Measurements from ENCODE around the gene MINDY3.
"Not testable (repeated sequence)": the region's sequence is repeated elsewhere in the genome, so short reads cannot be mapped to it uniquely, and the experiment has no call there.

MINDY3 gene

DNA sequence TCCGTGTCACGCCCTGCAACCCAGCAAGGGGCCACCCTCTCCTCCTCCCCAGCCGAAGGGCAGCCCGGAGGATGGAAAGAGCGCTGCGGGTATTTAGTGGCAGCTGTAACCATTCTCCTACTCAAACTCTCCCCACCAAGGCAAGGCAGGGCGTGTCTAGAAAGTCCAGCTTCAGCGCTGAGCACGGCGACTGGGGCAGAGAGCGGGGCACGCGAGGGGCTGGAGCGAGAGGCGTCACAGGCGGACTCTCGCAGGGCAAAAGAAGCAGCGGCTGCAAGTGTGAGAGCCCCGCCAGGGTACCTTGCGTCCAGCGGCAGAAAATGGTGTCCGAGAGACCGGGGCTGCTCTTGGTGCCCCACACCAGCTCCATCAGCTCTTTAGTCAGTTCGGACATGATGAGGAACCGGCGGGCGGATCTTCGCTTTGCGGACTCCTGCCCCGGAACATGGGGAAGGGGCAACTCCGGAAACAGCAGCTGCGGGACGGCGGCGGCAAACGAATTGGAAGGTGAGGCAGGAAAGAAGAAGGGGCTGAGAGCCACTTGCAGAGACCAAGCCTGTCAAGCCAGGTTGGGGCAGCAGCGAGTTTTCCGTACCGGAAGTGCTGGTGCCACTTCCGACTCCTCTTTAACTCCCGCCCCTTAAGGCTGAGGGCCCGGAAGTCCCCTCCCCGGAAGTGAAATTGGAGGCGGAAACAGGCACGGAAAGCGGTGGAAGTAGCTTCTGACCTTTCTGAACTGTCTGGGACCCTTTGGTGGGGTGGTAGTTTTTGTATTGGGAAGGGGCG, at the start of gene MINDY3:
MINDY3 (minus strand) TSS at position 602 of the 786 bp plus-strand sequence; CDS start at position 394, 208 bp downstream.
- peak; percentile 46 for DNase-seq (ENCODE audit: low read depth, low spot score)

DNA sequence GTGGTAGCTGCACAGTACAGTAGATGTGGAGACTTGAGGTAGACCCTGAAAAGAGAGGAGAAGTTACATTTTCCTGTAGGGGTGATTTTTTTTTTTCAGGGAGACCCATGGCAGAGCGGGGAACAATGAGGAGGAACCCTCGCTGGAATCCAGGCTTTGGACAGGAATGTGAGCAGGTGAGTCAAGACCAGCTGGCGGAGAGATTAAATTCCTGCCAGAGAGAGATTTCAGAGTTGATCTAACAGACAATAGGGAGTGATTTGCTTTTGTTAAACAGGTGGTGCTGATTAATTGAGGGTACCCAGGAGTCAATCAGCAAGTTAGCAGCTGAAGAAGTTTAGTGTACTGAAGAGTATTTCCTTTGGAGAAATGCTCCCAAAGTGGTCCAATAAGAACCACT, 41.6 kb upstream of the MINDY3 start:
- DNase-seq (ENCODE audit: low read depth, low spot score) = no peak

DNA sequence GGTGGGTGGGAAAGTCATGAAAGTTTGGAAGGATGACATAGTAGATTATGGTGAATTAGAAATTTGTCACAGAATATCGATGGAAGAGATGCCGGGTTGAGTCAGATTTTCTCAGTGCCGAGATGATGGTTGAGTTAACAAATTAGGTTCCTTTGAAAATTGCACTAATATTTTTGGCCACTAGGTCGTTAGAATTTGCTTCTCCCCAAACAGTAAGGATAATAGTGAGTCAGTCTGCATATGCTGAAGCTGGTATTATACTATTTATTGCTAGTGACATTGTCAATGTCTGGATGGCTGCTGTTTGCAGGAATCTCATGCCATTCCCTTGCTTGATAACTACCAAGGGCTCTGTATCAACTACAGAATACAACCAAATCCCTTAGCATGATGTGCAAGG, 37.7 kb upstream of the MINDY3 start:
- DNase-seq (ENCODE audit: low read depth, low spot score) = no peak

DNA sequence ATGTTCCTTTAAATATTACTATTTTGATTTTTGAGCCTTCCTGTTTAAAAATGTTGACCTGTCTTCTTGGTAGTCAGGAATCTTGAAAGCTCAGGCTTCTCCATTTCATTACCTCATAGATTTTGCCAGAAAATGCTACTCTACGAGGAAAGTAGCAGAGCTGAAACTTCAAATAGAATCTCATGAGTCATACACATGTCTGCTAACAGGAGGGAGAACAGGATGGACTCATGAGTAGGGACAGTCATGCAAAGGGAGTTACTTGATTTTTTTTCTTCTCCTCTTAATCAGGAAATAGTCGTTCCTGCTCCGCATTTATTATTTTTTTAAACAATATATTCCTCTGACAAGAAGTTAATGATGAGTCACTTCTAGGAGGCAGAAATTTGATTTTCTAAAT, 37.0 kb upstream of the MINDY3 start:
- DNase-seq (ENCODE audit: low read depth, low spot score) = no peak

- DNase-seq (ENCODE audit: low read depth, low spot score) = no peak
Observed at GRCh38 chr10:15896654-15897053, 36.3 kb upstream of the MINDY3 start.

DNA sequence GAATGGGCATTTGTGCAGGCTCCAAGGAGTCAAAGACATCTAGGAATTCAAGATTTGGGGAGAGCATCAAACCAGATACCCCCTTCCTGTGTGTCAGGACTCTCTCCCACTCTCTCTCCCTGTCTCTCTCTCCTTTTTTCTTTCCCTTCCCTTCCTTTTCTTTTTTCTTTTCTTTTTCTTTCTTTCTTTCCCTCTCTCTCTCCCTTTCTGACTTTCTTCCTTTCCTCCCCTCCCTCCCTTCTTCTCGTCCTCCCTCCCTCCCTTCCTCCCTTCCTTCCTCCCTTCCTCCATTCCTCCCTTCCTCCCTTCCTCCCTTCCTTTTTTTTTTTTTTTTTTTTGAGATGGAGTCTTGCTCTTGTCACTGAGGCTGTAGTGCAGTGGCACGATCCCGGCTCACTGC, 24.1 kb upstream of the MINDY3 start:
- no peak for DNase-seq (ENCODE audit: low read depth, low spot score)

- no peak for DNase-seq (ENCODE audit: low read depth, low spot score)
Observed at GRCh38 chr10:15881542-15881941, 21.2 kb upstream of the MINDY3 start.

GRCh38 chr10:15879663-15880062, 19.4 kb upstream of the MINDY3 start:
- no peak for DNase-seq (ENCODE audit: low read depth, low spot score)

DNA sequence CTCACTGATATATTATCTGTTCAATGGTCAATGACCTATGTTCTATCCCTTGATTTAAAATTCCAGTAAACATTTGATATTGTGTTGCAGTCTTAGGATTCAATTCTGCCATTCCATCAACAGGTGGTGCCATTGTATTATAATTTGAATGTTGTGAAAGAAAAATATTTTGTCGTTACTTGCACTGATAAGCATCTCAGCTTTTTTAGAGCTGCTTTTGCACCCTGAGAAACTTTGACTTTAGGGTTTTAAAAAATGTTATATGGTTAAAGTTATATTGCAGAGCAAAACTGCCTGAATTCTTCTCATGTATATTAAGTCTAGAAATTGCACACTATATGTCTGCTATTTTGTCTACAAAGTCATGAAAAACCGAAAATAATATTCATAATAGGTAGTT, 18.8 kb upstream of the MINDY3 start:
- DNase-seq (ENCODE audit: low read depth, low spot score) = peak; percentile 24

GRCh38 chr10:15877836-15878576, 17.7 kb upstream of the MINDY3 start:
- DNase-seq (ENCODE audit: low read depth, low spot score) = no peak

- DNase-seq (ENCODE audit: low read depth, low spot score) = not testable (repeated sequence)
Observed at GRCh38 chr10:15876274-15876673, 16.0 kb upstream of the MINDY3 start.

- DNase-seq (ENCODE audit: low read depth, low spot score) = not testable (repeated sequence)
Observed at GRCh38 chr10:15872645-15873044, 12.3 kb upstream of the MINDY3 start.

DNA sequence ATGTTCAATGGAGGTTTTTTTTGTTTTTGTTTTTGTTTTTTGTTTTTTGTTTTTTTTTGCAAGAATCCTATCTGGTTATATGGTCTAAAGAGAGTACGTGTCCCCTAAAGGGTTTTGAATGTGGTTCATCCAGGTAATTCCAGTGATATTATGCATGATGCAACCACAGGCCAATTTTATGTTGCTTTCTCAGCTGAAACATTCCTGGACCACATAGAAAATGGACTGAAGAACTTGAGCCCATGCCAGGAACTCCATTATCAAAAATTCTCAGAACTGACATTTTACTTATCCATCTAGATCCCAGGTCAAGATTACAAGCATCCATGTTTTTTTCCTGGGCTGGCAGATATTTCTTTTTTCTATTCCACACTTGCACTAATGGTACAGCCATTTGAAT, 11.5 kb upstream of the MINDY3 start:
- DNase-seq (ENCODE audit: low read depth, low spot score) = no peak

DNA sequence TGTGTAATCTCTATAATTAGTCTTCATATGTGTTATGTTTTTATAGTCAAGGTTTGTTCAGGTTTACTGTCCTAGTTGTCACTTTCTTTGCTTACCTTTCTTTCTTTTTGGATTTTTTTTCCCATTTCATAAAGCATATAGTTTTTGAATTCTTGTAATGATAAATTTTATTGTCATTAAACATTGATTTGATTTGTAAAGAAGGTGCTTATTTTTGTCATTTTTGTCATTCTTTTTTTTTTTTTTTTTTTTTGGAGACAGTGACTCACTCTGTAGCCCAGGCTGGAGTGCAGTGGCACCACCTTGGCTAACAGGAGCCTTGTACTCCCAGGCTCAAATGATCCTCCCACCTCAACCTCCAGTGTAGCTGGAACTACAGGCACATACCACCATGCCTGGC, 9.6 kb upstream of the MINDY3 start:
- no peak for DNase-seq (ENCODE audit: low read depth, low spot score)

DNA sequence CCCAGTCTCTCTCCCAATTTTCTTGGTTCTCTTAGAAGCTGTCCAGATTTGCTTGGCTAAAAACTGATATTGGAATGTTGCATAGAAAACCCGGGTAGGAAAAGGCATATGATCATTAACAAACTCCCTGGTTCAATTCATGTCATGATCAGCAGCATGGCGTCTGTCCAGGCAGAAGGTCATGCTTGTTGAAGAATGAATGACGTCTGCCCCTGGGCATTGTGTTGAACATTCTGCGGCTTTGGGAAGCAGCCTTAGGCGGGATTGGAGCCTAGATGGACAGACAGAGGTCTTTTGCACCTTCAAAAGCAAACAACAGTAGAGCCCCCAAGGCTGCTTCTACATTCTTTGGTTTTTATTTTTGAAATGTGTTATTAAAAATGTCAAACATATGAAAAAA, 7.7 kb upstream of the MINDY3 start:
- DNase-seq (ENCODE audit: low read depth, low spot score) = no peak

- DNase-seq (ENCODE audit: low read depth, low spot score) = no peak
Observed at GRCh38 chr10:15865304-15865703, 5.0 kb upstream of the MINDY3 start.

DNA sequence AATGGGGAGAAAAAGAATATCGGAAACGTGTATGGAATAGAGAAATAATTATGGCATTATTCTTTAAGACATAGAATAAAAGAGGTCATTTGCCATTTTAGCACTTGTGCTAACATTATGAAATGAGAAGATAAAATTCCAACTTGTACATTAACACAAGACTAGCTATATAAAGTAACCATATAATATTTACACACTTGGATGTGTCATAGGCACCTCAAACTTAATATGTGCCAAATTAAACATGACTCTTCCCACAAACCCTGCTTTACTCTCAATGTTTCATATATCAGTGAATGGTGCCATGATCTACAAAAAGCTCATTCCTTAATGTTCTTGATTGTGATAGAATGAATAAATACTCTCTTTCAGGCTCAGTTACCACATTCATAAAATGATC, 4.1 kb upstream of the MINDY3 start:
- no peak for DNase-seq (ENCODE audit: low read depth, low spot score)

- no peak for DNase-seq (ENCODE audit: low read depth, low spot score)
Observed at GRCh38 chr10:15863733-15864132, 3.4 kb upstream of the MINDY3 start.

DNA sequence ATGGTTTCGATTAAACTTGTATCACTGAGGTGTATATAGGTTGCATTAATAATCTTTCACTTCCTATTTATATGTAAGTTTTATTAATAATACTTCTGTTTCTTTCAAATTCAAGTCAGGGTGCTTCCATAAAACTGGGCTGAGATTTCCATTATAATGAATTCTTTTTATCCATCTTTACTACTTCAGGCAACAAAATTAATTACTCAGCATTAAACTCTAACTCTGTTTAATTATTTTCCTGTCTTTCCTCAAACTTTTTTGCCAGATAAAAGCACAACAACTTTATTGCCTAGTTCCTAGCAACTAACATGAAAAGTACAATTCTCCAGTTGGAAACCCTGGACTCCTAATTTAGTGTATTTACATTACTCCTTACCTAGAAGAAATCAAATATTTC, 3.0 kb upstream of the MINDY3 start:
- DNase-seq (ENCODE audit: low read depth, low spot score) = no peak

DNA sequence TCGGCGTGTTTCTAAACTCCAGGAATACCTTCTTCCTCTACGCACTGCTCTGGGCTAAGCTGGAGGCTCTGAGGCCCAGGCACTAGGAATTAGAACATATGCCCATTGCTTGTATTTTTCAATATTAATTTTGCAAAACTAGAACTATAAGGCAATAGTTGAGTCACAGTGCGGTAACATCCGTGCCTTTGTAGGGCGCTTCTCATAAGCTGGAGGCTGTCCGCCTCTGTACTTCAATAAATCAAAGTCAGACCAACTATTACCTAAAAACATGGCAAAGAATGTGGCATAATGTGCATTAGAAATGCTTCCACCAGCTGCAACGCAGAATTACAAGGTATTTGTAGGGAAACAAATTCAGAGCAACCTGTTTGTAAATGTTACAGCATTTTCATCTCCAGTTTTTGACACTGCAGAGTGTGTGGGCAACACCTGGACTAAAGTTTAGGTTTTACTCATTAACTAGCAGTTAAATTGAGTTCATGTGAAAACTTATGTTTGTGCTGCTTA, 440 bp upstream of the MINDY3 start:
- DNase-seq (ENCODE audit: low read depth, low spot score) = no peak

DNA sequence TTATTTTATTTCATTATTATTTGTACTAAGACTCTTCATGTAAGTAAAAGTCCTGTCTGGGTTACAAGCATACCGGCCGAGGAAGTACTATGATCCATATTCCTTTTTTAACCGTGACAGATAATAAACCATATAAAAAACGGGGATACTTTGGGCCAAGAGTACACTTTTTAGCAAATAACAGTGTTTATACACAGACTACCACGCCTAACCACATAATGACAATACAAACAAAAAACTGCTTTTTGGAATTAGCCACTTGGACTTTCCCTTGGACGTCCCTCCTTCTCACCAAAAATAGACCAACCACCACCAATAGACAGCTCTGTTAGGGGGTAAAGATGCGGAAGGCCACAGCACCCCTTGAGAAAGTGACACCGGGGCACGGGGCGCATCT, 800 bp downstream of the MINDY3 start:
- DNase-seq (ENCODE audit: low read depth, low spot score) = no peak

GRCh38 chr10:15858861-15859281, 1.4 kb downstream of the MINDY3 start:
- no peak for DNase-seq (ENCODE audit: low read depth, low spot score)

DNA sequence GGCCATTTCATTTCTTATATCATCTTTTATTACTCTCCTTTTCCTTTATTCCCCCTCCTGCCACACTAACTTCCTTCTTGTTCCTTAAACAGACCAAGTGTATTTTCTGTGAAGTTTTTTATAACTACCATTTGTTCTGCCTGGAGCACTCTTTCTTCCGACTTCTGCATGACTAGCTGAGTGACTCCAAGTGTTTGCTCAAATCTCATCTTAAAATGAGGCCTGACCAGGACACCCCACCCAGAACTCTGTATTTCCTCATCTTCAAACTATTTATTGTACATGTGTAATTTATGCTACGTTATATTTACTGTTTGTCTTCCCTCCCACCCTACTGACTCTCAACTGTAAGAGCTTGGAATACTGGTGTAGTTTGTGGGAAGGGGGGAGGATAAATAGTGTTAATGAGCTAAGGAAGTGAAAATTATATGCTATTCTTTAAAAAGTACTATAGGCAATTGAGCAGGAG, 3.2 kb downstream of the MINDY3 start:
- DNase-seq (ENCODE audit: low read depth, low spot score) = no peak

All from smooth muscle cell of the brain vasculature (primary cell).